Bronchial epithelial cell (primary cell): ENCODE data around the gene TGFBR3. TPM values are rescaled to one million over a fixed set of nuclear protein-coding genes. Genes with fewer than 3 reads are reported as not detected.

Experiments
- DNase-seq: peaks from one replicate; pipeline ENCODE4 v3.0.0-alpha.2; 2010; ENCODE audit warnings: low read depth
- FAIRE-seq: peaks from 2 replicates; lab custom pipeline; 2011; peaks lifted over from hg19 to GRCh38; lab: Jason Lieb, UNC
- H3K27me3 ChIP-seq: 2 replicates; pipeline ENCODE4 v1.5.1; 2011; ENCODE audit warnings: low read length; ENCODE audit not compliant: control insufficient read depth, insufficient read depth
- H3K36me3 ChIP-seq: 2 replicates; pipeline ENCODE4 v1.5.1; 2011; ENCODE audit warnings: low read length; ENCODE audit not compliant: control insufficient read depth, insufficient read depth
- H3K4me3 ChIP-seq: 2 replicates; pipeline ENCODE4 v1.5.1; 2011; ENCODE audit warnings: mild to moderate bottlenecking, low read depth, low read length, control low read depth
- CTCF ChIP-seq: IDR thresholded peaks from 2 replicates; pipeline ENCODE4 v1.5.1; 2011; ENCODE audit warnings: mild to moderate bottlenecking, moderate library complexity, low read length, control low read depth, inconsistent platforms; ENCODE audit not compliant: insufficient read depth, severe bottlenecking
- total RNA-seq: library from RNA; depleted of rRNA; stranded (reverse); fragments of >200 nt; gene quantifications from 2 replicates; pipeline ENCODE4 v1.2.1, GENCODE V29; 2014

The TGFBR3 gene
- total RNA-seq, 1 donor from 2014 or later, result 1.8 TPM

- Histone ChIP-seq H3K27me3 (no peaks in the 10 kb centered on the region), H3K36me3 (no peaks in the 10 kb centered on the region), H3K4me3 (no peak overlapping the region)
- FAIRE-seq (no peak), DNase-seq (no peak)
- no peak for TF ChIP-seq CTCF
Measured at GRCh38 chr1:91797164-91797563, 88.8 kb downstream of the TGFBR3 start.

GRCh38 chr1:91796390-91796654 lies 89.6 kb downstream of the TGFBR3 start:
- TF ChIP-seq CTCF, result no peak
- Histone ChIP-seq H3K4me3 (no peak overlapping the region), H3K27me3 (no peaks in the 10 kb centered on the region), H3K36me3 (no peaks in the 10 kb centered on the region)
- DNase-seq (no peak), FAIRE-seq (no peak)

GRCh38 chr1:91795591-91796389 lies 90.2 kb downstream of the TGFBR3 start:
- Histone ChIP-seq H3K4me3 (no peak overlapping the region), H3K36me3 (no peaks in the 10 kb centered on the region), H3K27me3 (no peaks in the 10 kb centered on the region)
- DNase-seq, result no peak
- FAIRE-seq, result no peak
- no peak for TF ChIP-seq CTCF

GRCh38 chr1:91793877-91794276 lies 92.1 kb downstream of the TGFBR3 start:
- H3K4me3 ChIP-seq, result no peak overlapping the region
- H3K27me3 ChIP-seq, result no peaks in the 10 kb centered on the region
- no peaks in the 10 kb centered on the region for H3K36me3 ChIP-seq
- TF ChIP-seq CTCF, result no peak
- no peak for DNase-seq
- no peak for FAIRE-seq

GRCh38 chr1:91793189-91793588 lies 92.8 kb downstream of the TGFBR3 start:
- no peak for DNase-seq
- Histone ChIP-seq H3K27me3 (no peaks in the 10 kb centered on the region), H3K4me3 (no peak overlapping the region), H3K36me3 (no peaks in the 10 kb centered on the region)
- no peak for FAIRE-seq
- TF ChIP-seq CTCF, result no peak
